Neural crest cell (in vitro differentiated cells): Measurements from ENCODE around the gene GJD2. TPM values are rescaled to one million over a fixed set of nuclear protein-coding genes. Genes with fewer than 3 reads are reported as not detected.

Source experiments
- DNase-seq: peaks from one replicate; pipeline ENCODE4 v3.0.0; 2021; ENCODE audit warnings: low read depth, mixed read lengths, low spot score
- H3K27ac Mint-ChIP-seq: one replicate; pipeline ENCODE4 v1.8.0; 2021; ENCODE audit warnings: mild to moderate bottlenecking, mixed read lengths; ENCODE audit not compliant: unreplicated experiment
- H3K27me3 Mint-ChIP-seq: 2 replicates; pipeline ENCODE4 v1.8.0; 2021; ENCODE audit warnings: low read depth, mild to moderate bottlenecking, mixed read lengths
- H3K36me3 Mint-ChIP-seq: 2 replicates; pipeline ENCODE4 v1.8.0; 2021; ENCODE audit warnings: low read depth, mild to moderate bottlenecking, mixed read lengths
- H3K4me1 Mint-ChIP-seq: 2 replicates; pipeline ENCODE4 v1.8.0; 2021; ENCODE audit warnings: mixed read lengths
- H3K4me3 Mint-ChIP-seq: one replicate; pipeline ENCODE4 v1.8.0; 2021; ENCODE audit warnings: mild to moderate bottlenecking, mixed read lengths
- H3K9me3 Mint-ChIP-seq: 2 replicates; pipeline ENCODE4 v1.8.0; 2021; ENCODE audit warnings: mixed read lengths
- total RNA-seq: library from RNA; stranded (reverse); gene quantifications from 2 replicates; pipeline ENCODE4 v1.2.1, GENCODE V29; 2021
- TF ChIP-seq, protein P1 (sequence below): fragments of 200-600 bp; sonication (generic); conservative IDR thresholded peaks from 2 replicates; pipeline ENCODE4 v1.5.0; 2021; ENCODE audit warnings: antibody characterized with exemption, mild to moderate bottlenecking

The GJD2 gene
- total RNA-seq, 1 donor from 2014 or later, result 0.07 TPM

DNA sequence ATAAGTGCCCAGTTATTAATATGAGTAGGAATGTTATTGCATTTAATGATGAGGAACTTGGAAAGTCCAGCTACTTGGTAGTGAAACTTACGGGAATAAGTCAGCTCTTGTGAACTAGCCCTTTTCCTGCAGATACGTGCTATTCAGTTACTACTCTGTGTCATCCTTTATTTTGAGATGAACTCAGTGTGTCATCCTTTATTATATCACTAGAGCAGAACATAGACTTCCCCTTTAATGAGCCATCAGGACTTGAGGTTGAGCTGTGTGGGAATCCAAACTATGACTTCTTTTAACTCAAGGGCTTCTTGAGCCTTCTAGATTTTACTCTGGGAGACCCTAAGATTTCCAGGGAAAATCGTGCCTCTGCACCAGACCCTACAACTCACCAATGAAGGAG is 36.9 kb upstream of the GJD2 start:
- Mint-ChIP-seq H3K27me3 (peaks cover 57% of the 10 kb centered on the region), H3K4me3 (no peak overlapping the region), H3K36me3 (no peaks in the 10 kb centered on the region), H3K27ac (no peak overlapping the region), H3K9me3 (no peaks in the 10 kb centered on the region), H3K4me1 (no peaks in the 10 kb centered on the region)
- no peak for DNase-seq
- TF ChIP-seq, protein P1, sequence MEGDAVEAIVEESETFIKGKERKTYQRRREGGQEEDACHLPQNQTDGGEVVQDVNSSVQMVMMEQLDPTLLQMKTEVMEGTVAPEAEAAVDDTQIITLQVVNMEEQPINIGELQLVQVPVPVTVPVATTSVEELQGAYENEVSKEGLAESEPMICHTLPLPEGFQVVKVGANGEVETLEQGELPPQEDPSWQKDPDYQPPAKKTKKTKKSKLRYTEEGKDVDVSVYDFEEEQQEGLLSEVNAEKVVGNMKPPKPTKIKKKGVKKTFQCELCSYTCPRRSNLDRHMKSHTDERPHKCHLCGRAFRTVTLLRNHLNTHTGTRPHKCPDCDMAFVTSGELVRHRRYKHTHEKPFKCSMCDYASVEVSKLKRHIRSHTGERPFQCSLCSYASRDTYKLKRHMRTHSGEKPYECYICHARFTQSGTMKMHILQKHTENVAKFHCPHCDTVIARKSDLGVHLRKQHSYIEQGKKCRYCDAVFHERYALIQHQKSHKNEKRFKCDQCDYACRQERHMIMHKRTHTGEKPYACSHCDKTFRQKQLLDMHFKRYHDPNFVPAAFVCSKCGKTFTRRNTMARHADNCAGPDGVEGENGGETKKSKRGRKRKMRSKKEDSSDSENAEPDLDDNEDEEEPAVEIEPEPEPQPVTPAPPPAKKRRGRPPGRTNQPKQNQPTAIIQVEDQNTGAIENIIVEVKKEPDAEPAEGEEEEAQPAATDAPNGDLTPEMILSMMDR, result no peak

DNA sequence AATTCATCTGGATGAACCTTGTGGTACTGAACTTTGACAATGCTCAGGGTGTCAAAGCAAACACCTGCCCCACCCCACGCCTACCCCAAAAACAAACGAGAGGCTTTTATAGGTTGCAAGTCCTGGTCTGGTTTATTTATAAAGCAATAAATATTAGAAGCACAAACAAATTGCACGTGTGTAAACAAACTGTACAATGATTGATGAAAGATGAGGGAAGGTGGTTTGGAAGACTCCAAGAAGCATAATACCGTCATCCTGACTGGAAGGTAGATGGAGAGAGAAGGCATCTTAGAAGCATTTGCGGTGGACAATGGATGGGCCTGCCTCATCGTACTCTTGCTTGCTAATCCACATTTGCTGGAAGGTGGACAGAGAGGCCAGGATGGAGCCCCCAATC is 35.3 kb upstream of the GJD2 start:
- H3K36me3 Mint-ChIP-seq, result no peaks in the 10 kb centered on the region

DNA sequence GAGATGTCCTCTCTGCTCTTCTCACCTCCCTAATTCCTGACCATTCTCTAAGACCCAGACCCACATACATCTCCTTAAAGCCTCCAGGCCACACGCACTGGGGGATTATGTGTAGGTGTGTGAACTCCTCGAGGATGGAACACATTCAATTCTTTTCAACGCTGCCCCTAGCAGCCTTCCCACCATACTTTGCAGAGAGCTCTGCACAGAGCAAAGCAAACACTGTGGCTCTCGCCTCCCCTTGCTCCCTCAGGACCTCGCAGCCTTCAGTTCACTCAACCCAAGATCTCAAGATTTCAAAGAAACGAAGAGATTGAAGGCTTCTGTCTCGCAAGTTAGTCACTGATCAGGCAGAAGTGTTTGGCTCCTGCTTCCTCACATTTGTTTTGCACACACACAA is 34.5 kb upstream of the GJD2 start:
- no peaks in the 10 kb centered on the region for H3K9me3 Mint-ChIP-seq
- no peak overlapping the region for H3K27ac Mint-ChIP-seq
- peaks cover 48% of the 10 kb centered on the region for H3K27me3 Mint-ChIP-seq
- H3K4me3 Mint-ChIP-seq, result no peak overlapping the region
- DNase-seq, result no peak
- TF ChIP-seq, protein P1, result no peak
- H3K36me3 Mint-ChIP-seq, result no peaks in the 10 kb centered on the region
- no peaks in the 10 kb centered on the region for H3K4me1 Mint-ChIP-seq

More for the DNA sequence above, 35.3 kb upstream of the GJD2 start:
- TF ChIP-seq, protein P1, result no peak
- Mint-ChIP-seq H3K4me1 (no peaks in the 10 kb centered on the region), H3K4me3 (no peak overlapping the region), H3K27ac (no peak overlapping the region), H3K27me3 (peaks cover 50% of the 10 kb centered on the region), H3K9me3 (no peaks in the 10 kb centered on the region)
- DNase-seq, result no peak

DNA sequence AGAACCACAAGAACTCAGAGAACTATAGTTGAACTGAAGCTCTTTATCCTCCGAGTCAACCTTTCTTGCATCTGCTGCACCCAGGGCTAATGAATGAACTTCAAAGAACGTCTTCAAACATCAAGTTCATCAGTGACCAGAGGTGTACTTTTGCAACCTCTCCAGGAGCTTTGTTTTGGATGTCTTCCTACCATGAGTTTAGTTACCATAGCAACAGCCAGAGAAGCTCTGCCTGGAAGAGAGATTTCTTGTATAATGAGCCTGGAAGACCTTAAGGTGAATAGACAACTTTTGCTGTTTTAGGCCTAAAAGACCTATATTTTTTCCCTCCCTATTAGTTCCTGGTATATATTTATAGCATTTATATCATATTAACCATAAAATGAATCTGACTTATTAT is 31.4 kb upstream of the GJD2 start:
- Mint-ChIP-seq H3K27ac (no peak overlapping the region), H3K9me3 (peaks cover 3% of the 10 kb centered on the region)

DNA sequence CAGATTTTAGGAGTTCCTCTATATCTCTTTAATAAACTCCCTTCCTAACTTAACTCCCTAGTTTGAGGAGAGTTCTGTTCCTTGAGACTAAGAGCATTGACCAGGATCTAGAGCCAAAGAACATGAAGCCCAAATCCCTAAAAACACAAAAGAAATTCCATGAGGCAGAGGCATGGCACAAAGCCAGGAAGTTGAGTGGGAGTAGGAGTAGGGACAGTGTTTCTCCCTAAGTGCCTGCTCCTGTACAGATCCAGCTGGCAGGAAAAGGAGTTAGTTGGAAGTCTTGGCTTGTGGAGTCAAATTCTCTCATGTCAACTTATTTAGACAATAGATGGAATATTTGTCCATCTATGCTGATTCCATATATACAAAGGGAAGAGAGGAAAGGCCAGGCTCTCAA is 29.2 kb upstream of the GJD2 start:
- H3K4me3 Mint-ChIP-seq, result no peak overlapping the region
- no peak for DNase-seq
- H3K27me3 Mint-ChIP-seq, result peaks cover 39% of the 10 kb centered on the region
- H3K9me3 Mint-ChIP-seq, result peaks cover 13% of the 10 kb centered on the region
- H3K4me1 Mint-ChIP-seq, result no peaks in the 10 kb centered on the region
- H3K27ac Mint-ChIP-seq, result no peak overlapping the region
- TF ChIP-seq, protein P1, result no peak
- H3K36me3 Mint-ChIP-seq, result no peaks in the 10 kb centered on the region

More for the DNA sequence above, 31.4 kb upstream of the GJD2 start:
- DNase-seq, result no peak
- TF ChIP-seq, protein P1, result no peak
- H3K4me3 Mint-ChIP-seq, result no peak overlapping the region
- H3K4me1 Mint-ChIP-seq, result no peaks in the 10 kb centered on the region
- peaks cover 42% of the 10 kb centered on the region for H3K27me3 Mint-ChIP-seq
- no peaks in the 10 kb centered on the region for H3K36me3 Mint-ChIP-seq

DNA sequence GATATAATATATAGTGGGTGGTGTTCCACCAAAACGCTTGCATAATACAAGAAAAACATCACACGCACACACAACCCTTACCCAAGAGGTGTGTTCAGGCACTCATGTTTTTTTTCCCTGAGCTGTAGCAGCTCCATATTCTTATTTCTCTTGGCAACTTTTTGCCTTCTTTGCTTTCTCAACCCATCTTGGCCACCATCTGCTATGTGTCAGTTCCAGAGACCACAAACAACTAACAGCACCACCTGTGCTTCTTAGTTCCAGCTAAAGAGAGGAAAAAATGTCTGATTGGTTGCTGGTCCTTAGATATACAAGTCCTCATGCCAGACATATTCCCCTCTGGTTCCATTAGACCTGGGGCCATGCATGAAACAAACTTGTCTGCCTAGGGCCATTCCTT is 28.6 kb upstream of the GJD2 start:
- H3K27me3 Mint-ChIP-seq, result peaks cover 39% of the 10 kb centered on the region
- H3K4me3 Mint-ChIP-seq, result no peak overlapping the region
- H3K36me3 Mint-ChIP-seq, result no peaks in the 10 kb centered on the region
- H3K27ac Mint-ChIP-seq, result no peak overlapping the region
- H3K9me3 Mint-ChIP-seq, result peaks cover 13% of the 10 kb centered on the region
- H3K4me1 Mint-ChIP-seq, result no peaks in the 10 kb centered on the region
- TF ChIP-seq, protein P1, result no peak
- no peak for DNase-seq
